HG02759 (cell line): Measurements from ENCODE around the gene C1orf35.

ENCODE experiments used
- ATAC-seq: cut with Tn5 transposase; IDR thresholded peaks from one replicate; pipeline ENCODE4 v1.9.1; 2021; ENCODE audit warnings: mild to moderate bottlenecking, moderate library complexity; ENCODE audit not compliant: unreplicated experiment

C1orf35 gene

DNA sequence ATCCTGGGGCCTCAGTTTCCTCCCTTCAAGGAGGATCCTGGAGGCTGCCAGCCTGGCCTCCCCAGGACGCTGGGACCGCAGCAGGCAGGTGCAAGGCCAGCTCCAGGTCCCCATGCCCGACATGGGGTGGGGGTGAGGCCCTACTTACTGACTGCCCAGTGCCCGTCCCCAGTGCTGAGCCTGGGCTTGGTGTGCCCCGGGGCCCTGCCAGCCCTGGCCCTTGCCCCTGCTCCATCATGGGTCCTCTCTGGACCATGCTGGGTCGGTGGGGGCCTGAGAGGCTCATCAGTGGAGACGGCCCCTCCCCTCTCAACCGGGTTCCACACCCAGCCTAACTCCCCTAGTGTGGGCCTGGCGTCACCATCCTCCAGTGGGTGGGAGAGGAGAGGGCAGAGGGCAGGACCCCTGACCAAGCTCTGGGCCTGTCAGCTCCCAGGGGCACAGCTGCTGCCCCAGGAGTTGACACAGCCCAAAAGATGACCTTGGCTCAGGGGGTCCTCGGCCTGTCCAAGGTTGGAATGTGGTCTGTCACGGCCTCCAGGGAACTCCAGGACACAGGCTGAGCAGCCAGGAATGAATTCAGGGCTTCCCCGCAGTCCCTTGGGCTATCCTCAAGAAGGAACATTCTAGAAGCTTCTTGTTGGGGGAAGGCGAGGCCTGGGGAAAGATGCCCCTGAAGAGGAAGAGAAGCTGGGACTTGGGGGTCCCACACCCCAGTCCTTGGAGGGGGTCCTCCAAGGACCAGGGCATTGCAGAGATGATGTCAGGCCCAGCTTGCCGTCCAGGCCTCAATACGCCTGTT lies 38.2 kb downstream of the C1orf35 start:
- no peak for ATAC-seq

DNA sequence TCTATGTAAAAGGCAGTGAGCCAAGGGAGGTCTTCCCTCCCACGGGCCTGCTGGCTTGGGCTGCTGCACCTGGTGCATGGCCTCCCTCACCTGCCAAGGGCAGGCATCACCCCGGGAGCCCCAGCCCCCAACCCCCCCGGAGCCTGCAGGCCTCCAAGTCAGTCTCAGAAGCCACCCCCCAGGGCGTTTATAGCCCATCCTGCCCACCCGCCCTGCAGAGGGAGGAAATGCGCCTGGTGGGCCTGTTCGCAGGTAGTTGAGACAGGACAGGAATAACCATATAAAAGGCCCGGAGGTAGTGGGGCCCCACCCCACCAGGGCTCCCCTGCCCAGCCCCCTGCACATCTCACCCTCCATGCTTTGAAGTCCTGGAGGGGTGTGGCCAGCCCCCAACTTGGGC lies 38.8 kb downstream of the C1orf35 start:
- no peak for ATAC-seq

DNA sequence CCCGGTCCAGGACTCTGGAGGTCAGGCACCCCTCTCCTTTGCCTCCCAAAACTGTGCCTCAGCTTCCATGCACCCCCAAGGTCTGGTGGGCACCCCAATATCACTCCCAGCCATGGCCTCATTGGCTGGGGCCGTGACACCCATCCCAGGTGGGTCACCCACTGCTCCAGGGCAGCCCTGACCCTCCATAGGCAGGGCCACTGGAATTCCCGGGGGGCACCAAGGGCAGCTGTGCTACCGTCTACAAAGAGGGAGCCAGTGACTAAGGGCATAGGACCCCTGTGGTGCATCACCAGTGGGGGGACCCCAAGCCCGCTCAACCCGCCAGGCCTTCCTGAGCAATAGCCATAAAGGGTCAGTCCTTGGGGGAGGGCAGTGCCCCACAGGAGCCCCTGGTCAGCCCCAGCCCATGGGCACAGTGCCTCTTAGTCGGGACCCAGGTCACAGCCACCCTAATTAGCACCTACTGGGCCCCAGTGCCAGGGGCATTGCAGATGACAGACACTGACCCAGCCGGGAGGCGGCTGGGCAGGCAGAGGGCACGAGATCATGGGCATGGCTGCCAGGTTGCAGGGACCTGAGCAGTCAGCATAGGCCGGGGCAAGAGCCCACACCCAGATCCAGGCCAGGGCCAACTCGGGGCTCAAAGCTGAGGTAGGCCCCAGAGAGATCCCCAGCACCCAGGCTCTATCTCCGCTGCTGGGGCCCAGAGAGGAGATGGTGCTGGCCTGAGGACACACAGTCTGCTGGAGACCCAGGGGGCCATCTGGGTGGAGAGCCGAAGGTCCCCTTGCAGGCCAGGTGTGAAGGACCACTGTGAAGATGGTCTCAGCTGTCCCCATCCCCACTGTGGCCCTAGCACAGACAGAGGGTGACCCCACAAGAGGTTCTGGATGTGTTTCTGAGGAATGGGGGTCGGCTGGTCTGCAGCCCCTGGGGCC lies 39.6 kb downstream of the C1orf35 start:
- ATAC-seq = no peak

DNA sequence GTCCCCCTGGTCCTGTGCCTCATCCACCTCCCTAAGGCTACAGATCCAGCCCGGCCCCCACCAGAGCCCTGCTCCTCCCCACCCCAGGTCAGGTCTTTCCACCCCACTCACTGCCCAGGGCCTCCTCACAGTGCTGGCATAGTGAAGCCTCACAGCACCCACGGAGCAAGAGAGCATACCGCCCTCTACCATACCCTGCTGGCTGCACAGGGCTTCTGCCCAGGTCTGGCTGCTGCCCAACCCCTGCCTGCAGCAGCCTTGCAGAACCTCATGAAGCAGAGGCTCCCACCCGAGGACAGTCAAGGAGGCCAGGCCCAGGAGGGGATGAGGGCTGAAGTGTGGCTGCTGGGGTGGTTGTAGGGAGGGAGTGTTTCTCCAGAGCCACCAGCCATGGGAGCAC lies 40.3 kb downstream of the C1orf35 start:
- no peak for ATAC-seq

DNA sequence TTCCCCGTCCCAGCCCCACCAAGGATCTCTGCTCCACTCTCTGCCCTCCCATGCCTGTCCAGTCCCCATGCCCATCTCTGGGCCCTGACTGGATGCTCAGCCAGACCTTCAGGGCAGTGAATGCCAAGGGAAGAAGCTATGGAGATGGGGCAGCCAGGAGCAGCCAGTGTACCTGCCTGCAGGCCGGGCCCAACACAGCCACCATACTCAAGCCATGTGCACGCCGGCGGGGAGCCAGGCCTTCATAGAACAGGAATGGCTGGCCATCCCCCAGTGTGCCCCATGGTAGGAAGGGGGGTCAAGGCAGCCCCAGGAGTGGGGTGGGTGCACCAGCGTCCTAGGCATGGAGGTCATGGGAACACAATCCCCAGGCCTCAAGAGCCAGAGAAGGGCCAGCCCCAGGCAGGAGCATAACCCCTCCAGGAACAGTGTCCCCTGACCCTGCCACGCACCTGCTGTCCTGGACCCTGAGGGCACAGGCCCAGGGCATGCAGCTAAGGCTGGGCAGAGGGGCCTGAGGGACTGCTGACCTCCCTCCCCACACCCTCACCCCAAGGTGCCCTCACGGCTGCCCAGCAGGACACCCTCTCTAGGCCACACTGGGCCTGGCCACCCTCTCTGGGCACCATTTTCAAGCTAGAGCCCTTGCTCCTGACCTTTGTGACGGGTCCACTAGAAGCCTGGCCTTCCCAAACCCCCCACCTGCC lies 40.9 kb downstream of the C1orf35 start:
- no peak for ATAC-seq

DNA sequence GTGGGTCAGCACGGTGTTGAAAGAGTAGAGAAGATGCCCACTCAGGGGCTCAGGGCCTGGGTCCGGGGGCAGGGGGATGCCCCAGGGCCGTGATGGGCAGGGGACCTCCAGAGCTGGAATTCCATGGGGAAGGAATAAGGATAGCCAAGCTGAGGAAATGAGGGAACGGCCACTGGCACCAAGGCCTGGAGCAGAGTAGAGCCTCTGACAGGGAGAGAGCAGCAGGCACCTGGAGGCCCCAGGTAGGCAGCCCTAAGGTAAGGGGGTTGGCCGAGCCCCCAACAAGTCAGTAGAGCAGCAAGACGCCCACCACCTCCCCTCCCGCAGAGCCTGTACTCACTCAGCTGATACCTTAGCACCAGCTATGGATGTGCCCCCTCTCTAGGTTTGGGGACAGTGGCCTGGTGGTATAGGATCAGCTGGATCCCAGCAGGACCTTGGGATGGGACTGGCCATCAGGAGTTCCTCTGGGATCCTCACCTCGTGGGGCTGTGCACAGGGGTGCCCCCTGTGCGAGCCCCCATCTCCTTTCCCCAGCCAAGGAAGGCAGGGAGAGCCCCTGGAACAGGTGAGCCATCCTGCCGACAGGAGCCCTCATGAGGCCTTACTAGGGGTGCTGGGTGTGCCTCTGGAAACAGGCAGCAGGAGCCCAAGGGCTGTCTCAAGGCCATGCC lies 41.6 kb downstream of the C1orf35 start:
- ATAC-seq = no peak

DNA sequence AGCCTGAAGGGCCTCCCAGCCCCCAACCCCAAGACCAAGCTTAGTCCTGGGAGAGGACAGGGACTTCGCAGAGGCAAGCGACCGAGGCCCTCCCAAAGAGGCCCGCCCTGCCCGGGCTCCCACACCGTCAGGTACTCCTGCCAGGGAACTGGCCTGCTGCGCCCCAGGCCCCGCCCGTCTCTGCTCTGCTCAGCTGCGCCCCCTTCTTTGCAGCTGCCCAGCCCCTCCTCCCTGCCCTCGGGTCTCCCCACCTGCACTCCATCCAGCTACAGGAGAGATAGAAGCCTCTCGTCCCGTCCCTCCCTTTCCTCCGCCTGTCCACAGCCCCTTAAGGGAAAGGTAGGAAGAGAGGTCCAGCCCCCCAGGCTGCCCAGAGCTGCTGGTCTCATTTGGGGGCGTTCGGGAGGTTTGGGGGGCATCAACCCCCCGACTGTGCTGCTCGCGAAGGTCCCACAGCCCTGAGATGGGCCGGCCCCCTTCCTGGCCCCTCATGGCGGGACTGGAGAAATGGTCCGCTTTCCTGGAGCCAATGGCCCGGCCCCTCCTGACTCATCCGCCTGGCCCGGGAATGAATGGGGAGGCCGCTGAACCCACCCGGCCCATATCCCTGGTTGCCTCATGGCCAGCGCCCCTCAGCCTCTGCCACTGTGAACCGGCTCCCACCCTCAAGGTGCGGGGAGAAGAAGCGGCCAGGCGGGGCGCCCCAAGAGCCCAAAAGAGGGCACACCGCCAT lies 42.5 kb downstream of the C1orf35 start:
- no peak for ATAC-seq

DNA sequence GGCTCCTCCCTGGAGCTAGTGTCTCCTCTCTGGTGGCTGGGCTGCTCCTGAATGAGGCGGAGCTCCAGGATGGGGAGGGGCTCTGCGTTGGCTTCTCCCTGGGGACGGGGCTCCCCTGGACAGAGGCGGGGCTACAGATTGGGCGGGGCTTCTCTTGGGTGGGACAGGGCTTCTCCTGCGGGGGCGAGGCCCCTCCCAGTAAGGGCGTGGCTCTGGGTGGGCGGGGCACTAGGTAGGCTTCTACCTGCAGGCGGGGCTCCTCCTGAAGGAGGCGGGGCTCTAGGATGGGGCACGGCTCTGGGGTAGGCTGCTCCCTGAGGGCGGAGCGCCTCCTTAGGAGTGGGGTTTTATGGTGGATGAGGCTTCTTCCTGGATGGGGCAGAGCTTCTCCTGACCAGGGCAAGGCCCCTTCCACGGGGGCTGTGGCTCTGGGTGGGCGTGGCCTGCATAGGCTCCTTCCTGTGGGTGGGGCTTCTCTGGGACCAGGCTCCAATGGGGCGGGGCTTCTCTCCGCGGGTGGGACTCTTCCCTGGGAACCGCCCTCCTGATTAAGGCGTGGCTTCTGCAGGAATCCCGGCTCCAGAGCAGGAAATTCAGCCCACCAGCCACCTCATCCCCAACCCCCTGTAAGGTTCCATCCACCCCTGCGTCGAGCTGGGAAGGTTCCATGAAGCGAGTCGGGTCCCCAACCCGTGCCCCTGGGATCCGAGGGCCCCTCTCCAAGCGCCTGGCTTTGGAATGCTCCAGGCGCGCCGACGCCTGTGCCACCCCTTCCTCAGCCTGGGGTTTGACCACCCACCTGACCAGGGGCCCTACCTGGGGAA lies 43.3 kb downstream of the C1orf35 start:
- no peak for ATAC-seq

DNA sequence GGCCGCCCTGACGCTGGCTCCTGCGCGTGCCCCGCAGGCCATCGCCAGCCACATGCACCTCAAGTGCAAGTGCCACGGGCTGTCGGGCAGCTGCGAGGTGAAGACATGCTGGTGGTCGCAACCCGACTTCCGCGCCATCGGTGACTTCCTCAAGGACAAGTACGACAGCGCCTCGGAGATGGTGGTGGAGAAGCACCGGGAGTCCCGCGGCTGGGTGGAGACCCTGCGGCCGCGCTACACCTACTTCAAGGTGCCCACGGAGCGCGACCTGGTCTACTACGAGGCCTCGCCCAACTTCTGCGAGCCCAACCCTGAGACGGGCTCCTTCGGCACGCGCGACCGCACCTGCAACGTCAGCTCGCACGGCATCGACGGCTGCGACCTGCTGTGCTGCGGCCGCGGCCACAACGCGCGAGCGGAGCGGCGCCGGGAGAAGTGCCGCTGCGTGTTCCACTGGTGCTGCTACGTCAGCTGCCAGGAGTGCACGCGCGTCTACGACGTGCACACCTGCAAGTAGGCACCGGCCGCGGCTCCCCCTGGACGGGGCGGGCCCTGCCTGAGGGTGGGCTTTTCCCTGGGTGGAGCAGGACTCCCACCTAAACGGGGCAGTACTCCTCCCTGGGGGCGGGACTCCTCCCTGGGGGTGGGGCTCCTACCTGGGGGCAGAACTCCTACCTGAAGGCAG lies 44.0 kb downstream of the C1orf35 start:
- ATAC-seq = no peak

DNA sequence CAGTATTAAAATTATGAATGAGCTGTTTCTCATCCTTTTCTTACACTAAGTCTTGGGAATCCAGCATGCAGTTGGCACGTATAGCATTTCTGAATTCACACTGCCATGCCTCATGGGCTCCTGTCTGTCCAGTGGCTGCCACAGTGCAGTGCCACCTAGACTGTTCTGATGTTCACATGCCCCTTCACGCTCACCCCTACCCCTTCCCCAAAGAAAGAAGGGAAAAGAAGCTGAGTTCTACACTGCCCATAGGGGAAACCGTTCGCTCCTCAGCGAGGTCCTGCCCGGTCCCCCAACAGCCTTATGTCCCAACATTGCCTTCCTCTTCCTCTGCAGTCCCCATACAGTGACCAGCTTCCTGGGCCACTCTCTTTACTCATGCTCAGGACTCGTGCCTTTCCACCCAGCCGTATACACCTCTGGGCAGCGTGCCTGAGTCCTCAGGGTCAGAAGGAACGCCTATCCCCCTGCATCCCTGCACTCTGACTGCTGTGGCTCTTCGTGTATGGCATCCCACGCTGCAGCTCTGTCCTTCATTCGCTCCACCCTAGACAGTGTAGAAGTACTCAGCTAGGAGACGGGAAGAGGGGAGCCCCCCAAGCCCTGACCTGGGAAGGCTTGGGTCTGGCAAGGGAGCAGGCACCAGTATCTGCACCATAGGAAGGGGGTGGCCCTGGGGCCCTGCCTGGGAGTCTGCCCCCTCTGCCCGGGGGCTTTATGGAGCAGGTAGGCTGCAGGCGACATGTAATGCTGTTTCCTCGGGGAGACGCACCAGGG lies 44.8 kb downstream of the C1orf35 start:
- ATAC-seq = no peak
